T-helper 1 cell treated with Interleukin-12 subunit alpha and Interleukin-12 subunit beta and Interleukin-4 antibody, amounts not matched to agents 30 μg/mL and 1 μg/mL, for 36 hours (primary cell): Measurements from ENCODE around the gene NFKB1.

Experiments used
- H3K27ac Mint-ChIP-seq: one replicate; pipeline ENCODE4 v1.8.0; 2021; ENCODE audit warnings: mild to moderate bottlenecking, mixed read lengths
- H3K27me3 Mint-ChIP-seq: one replicate; pipeline ENCODE4 v1.8.0; 2021; ENCODE audit warnings: low read depth, mixed read lengths
- H3K36me3 Mint-ChIP-seq: one replicate; pipeline ENCODE4 v1.8.0; 2021; ENCODE audit warnings: low read depth, mixed read lengths
- H3K4me1 Mint-ChIP-seq: one replicate; pipeline ENCODE4 v1.8.0; 2021; ENCODE audit warnings: low read depth, mixed read lengths
- H3K4me3 Mint-ChIP-seq: one replicate; pipeline ENCODE4 v1.8.0; 2021; ENCODE audit warnings: mild to moderate bottlenecking, moderate library complexity, mixed read lengths
- H3K9me3 Mint-ChIP-seq: one replicate; pipeline ENCODE4 v1.8.0; 2021; ENCODE audit warnings: mixed read lengths

Gene NFKB1

DNA sequence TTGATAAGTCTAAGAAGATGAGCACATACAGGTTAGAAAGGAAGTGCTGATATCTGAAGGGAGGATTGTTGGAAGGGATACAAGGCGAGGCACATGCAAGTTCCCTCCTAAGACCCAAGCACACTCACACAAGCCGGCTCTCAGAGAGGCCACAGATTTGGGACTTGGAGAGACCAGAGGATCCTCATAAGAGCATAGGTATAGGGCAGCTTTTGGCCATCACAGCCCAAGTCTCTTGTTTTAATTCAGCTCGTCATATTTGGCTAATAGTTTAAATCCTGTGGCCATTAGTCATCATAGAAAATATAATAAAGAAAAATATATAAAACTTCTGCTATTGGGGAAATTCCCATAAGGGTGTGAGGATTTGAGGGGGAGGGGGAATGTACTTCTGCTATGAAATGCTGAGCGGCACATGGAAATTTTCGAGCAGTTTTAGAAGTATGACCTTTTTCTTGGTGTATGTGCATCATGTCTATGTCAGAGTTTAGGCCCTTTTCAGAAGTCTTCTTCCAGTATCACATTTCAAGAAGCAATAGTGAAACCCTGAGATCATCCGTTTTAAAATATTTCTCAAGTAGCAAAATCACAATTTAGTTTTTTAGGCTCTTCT, 97.7 kb downstream of the NFKB1 start:
- Mint-ChIP-seq H3K36me3 (peaks cover 79% of the 10 kb centered on the region), H3K4me1 (peaks cover 66% of the 10 kb centered on the region), H3K4me3 (peak overlapping the region; percentile 52)

DNA sequence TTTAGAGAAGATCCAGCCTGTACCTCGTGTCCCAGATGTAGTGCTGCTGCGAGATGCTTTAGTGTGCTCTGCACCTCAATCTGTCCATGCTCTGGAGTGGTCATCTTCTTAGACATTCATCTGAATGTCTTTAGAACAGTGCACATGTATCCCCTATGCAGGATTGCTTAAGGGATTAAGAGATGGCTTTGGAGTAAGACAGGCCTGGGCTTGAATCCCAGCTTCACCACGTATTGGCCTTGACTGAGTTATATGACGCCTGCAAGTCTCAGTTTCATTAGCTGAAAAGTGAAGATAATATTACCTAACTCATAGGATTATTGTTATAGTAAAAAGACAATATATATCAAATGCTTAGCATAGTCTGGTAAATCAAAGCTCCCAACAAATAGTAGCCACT, 98.3 kb downstream of the NFKB1 start:
- H3K27me3 Mint-ChIP-seq, result no peaks in the 10 kb centered on the region
- peaks cover 3% of the 10 kb centered on the region for H3K9me3 Mint-ChIP-seq
- H3K4me3 Mint-ChIP-seq, result peak overlapping the region; percentile 48
- H3K4me1 Mint-ChIP-seq, result peaks cover 63% of the 10 kb centered on the region
- peaks cover 76% of the 10 kb centered on the region for H3K36me3 Mint-ChIP-seq
- H3K27ac Mint-ChIP-seq, result peak overlapping the region; percentile 87

More for the DNA sequence above, 97.7 kb downstream of the NFKB1 start:
- Mint-ChIP-seq H3K27me3 (no peaks in the 10 kb centered on the region), H3K9me3 (peaks cover 3% of the 10 kb centered on the region), H3K27ac (peak overlapping the region; percentile 87)

DNA sequence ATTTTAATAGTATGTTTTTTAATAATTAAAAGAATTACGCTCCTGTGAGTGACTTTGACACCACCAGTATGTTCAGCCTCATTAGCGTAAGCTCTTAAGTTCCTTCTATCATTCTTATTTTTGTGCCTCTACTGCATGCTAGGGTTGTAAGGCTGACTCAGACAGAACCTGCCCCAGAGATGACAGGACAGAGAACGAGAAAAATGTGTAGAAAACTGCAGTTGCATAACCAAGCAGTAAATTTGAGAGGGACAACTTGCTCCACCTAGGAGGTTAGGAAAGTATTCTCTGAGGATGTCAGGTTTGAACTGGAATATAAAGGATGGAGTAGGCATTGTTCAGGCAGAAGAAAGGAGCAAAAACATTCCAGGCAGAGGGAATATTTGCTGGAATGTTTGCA, 98.7 kb downstream of the NFKB1 start:
- peaks cover 64% of the 10 kb centered on the region for H3K4me1 Mint-ChIP-seq
- H3K27ac Mint-ChIP-seq, result peak overlapping the region; percentile 76
- H3K4me3 Mint-ChIP-seq, result no peak overlapping the region
- peaks cover 3% of the 10 kb centered on the region for H3K9me3 Mint-ChIP-seq
- H3K36me3 Mint-ChIP-seq, result peaks cover 76% of the 10 kb centered on the region
- no peaks in the 10 kb centered on the region for H3K27me3 Mint-ChIP-seq

DNA sequence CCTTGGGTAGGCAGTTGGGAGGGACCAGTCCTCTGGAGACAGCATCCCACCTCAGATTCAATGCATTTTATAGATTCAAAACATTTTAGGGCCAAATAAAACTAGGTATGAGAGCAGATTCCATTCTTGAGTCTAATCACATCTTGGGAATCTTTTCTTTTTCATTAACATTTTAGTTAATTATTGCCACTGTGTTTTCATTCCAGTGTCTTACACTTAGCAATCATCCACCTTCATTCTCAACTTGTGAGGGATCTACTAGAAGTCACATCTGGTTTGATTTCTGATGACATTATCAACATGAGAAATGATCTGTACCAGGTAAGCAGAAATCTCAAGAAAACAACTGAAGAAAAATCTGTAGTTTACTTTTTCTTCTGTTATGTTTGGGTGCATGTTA, 99.5 kb downstream of the NFKB1 start:
- Mint-ChIP-seq H3K27ac (peak overlapping the region; percentile 8), H3K4me3 (no peak overlapping the region), H3K36me3 (peaks cover 78% of the 10 kb centered on the region), H3K27me3 (no peaks in the 10 kb centered on the region), H3K9me3 (peaks cover 3% of the 10 kb centered on the region), H3K4me1 (peaks cover 66% of the 10 kb centered on the region)

DNA sequence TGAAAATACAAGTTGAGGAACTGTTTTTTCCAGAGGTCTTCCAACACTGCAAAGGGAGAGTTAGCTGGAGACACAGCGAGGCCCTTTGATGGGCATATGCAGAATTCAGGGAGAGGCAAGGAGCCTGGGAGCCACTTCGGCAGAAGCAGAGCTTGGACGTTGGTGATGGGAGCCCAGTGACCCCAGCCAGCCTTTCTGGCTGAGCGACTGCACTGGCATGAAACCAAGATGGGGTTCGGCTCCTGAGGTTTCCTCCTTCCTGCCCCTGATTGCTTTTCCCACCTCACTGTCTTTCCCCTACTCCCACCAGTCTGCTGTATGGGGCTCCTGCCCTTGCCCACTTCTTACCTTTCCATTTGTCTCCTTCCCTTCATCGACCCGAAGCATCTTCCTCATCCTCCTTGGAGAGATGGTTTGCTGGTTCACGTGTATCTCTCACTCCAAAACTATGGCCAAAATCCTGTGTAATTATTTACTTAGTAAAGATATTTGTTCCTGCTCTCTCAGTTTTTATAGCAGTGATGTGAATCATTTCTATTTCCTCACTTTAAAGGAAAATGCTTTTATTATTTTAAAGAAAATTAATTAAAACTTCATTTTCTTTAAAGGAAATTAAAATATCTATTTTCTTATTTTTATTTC, 100.5 kb downstream of the NFKB1 start:
- Mint-ChIP-seq H3K27ac (no peak overlapping the region), H3K36me3 (peaks cover 75% of the 10 kb centered on the region), H3K27me3 (no peaks in the 10 kb centered on the region), H3K9me3 (peaks cover 3% of the 10 kb centered on the region), H3K4me1 (peaks cover 57% of the 10 kb centered on the region), H3K4me3 (no peak overlapping the region)

DNA sequence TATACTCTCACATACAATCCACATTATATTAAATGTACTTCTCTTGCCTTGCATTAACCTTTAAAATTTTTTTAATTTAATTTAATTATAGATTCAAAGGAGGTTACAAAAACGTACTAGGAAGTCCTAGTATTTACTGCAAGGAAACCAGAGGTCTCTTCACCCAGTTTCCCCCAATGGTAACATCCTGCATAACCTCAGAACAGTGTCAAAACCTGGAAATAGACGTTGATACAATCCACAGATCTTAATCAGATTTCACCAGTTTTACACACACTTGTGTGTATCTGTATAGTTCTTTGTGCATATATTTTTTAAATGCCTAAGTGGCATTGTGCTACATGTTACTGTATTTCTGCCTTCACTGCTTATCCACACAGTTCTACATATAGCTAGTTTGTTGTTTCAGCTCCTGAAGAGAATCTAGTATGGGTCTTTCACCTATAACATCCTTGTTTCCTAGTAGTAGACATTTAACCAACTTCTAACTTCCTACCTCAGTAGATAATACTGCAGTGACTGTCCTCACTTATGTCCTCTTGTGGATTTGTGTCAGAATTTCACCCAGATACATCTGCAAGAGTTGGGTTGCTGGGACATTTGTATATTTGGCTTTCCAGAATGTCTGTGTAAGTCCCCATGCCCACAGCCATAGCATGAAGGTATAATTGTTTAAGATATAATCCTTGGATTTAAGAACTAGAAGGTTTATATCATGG, 103.2 kb downstream of the NFKB1 start:
- no peaks in the 10 kb centered on the region for H3K27me3 Mint-ChIP-seq
- H3K36me3 Mint-ChIP-seq, result peaks cover 78% of the 10 kb centered on the region
- peak overlapping the region; percentile 67 for H3K27ac Mint-ChIP-seq
- H3K4me3 Mint-ChIP-seq, result no peak overlapping the region
- peaks cover 3% of the 10 kb centered on the region for H3K9me3 Mint-ChIP-seq
- peaks cover 54% of the 10 kb centered on the region for H3K4me1 Mint-ChIP-seq

DNA sequence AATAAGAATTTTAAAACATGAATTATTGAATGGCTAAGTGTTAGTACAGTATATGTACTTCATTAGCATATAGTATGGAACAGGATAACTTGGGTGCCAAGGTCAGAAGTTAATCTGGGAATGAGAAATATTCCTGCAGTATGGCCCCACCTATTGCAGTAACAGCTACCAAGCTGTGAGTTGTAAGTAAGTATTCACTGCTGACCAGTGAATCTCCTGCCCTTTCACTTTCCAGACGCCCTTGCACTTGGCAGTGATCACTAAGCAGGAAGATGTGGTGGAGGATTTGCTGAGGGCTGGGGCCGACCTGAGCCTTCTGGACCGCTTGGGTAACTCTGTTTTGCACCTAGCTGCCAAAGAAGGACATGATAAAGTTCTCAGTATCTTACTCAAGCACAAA, 105.1 kb downstream of the NFKB1 start:
- peaks cover 3% of the 10 kb centered on the region for H3K9me3 Mint-ChIP-seq
- H3K4me3 Mint-ChIP-seq, result no peak overlapping the region
- no peaks in the 10 kb centered on the region for H3K27me3 Mint-ChIP-seq
- peaks cover 58% of the 10 kb centered on the region for H3K4me1 Mint-ChIP-seq
- H3K36me3 Mint-ChIP-seq, result peaks cover 81% of the 10 kb centered on the region
- H3K27ac Mint-ChIP-seq, result no peak overlapping the region

DNA sequence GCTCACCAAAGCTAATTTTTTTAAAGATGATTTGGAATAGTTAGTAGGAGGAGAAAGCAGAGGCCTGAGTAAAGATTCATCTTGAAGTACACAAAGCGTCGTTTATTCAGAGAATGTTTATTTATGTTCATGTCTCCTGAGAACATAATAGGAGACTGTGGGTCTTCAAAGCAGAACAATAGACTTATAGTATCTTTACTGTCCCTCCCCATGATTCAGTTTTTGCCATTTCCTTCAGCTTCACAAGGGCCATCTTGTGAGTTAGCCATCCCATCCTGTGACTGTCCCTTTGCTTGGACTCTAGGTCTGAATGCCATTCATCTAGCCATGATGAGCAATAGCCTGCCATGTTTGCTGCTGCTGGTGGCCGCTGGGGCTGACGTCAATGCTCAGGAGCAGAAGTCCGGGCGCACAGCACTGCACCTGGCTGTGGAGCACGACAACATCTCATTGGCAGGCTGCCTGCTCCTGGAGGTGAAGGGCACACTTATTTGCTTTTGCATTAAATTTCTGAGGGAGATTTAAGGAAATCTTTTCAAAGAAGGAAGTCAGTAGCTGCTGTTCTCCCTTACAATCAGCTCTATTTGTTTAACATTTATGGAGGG, 105.8 kb downstream of the NFKB1 start:
- Mint-ChIP-seq H3K4me1 (peaks cover 62% of the 10 kb centered on the region), H3K9me3 (peaks cover 3% of the 10 kb centered on the region), H3K4me3 (no peak overlapping the region), H3K36me3 (peaks cover 82% of the 10 kb centered on the region), H3K27me3 (no peaks in the 10 kb centered on the region), H3K27ac (peak overlapping the region; percentile 36)

DNA sequence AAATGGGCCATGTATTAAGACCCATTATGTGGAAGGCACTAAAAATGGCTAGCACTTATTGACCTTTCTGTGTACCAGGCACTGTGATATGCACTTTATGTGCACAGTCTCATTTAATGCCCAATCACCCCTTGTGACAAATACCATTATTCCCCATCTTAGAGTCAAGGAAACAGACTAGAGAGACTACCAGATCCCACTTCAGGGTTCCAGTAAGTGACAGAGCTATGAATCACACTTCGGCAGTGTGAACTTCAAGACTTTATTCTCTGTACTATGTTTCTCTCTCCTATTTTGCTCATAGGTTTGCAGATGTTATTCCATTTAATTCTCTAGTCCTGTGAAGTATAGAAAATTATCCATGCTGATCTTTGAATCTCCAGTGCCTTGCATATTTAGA, 107.0 kb downstream of the NFKB1 start:
- H3K4me1 Mint-ChIP-seq, result peaks cover 70% of the 10 kb centered on the region
- no peak overlapping the region for H3K4me3 Mint-ChIP-seq
- H3K36me3 Mint-ChIP-seq, result peaks cover 89% of the 10 kb centered on the region
- H3K9me3 Mint-ChIP-seq, result peaks cover 3% of the 10 kb centered on the region
- H3K27me3 Mint-ChIP-seq, result no peaks in the 10 kb centered on the region
- H3K27ac Mint-ChIP-seq, result no peak overlapping the region

DNA sequence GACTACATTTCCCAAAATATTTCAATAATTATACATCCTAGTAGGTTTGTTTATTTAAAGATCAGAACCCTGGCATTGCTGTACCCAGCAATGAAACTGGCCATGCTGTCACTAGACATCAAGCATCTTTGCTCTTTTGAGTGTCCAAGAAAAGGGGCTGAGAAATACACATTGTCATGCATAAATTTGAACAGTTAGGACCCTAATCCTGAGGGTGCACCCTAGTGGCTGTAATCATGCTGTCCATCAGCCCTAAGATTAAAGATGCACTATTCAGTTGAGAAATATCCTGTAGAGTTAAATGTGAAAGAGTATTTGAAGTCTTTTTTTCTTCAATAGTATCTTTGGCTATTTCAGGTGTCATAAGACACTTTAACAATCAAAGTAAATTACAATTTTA, 108.8 kb downstream of the NFKB1 start:
- Mint-ChIP-seq H3K4me1 (peaks cover 74% of the 10 kb centered on the region), H3K27me3 (no peaks in the 10 kb centered on the region), H3K36me3 (peaks cover 92% of the 10 kb centered on the region), H3K4me3 (no peak overlapping the region), H3K27ac (peak overlapping the region; percentile 65), H3K9me3 (no peaks in the 10 kb centered on the region)

DNA sequence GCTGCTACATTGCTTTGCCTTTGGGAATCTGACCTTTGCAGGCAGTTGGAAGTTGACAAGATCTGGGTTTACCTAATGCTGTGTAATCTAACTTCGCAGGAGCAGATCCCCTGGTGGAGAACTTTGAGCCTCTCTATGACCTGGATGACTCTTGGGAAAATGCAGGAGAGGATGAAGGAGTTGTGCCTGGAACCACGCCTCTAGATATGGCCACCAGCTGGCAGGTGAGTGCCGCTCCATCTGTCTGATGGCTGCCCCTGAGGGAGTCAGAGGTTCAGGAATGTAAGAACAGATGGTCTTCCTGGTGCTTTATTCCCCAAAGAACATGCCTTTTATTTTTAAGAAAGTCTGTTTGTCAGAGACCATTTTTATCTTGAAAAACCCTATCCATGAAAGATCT, 109.3 kb downstream of the NFKB1 start:
- Mint-ChIP-seq H3K27ac (peak overlapping the region; percentile 98), H3K36me3 (peaks cover 92% of the 10 kb centered on the region), H3K9me3 (no peaks in the 10 kb centered on the region), H3K4me3 (no peak overlapping the region), H3K27me3 (no peaks in the 10 kb centered on the region), H3K4me1 (peaks cover 73% of the 10 kb centered on the region)

DNA sequence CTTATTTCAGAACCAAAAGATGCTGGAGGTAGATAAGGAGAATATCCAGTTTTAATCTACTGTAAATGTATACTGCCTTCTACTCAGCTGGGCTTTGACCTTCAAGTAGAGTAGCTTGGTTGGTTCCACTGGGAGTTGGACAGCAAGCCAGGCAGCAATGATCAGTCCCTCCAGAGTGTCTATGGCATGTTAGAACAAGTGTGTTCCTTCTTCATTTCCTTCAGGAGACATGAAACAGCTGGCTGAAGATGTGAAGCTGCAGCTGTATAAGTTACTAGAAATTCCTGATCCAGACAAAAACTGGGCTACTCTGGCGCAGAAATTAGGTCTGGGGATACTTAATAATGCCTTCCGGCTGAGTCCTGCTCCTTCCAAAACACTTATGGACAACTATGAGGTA, 111.1 kb downstream of the NFKB1 start:
- Mint-ChIP-seq H3K4me1 (peaks cover 78% of the 10 kb centered on the region), H3K4me3 (peak overlapping the region; percentile 87), H3K9me3 (no peaks in the 10 kb centered on the region), H3K27me3 (no peaks in the 10 kb centered on the region), H3K27ac (peak overlapping the region; percentile 98), H3K36me3 (peaks cover 94% of the 10 kb centered on the region)

DNA sequence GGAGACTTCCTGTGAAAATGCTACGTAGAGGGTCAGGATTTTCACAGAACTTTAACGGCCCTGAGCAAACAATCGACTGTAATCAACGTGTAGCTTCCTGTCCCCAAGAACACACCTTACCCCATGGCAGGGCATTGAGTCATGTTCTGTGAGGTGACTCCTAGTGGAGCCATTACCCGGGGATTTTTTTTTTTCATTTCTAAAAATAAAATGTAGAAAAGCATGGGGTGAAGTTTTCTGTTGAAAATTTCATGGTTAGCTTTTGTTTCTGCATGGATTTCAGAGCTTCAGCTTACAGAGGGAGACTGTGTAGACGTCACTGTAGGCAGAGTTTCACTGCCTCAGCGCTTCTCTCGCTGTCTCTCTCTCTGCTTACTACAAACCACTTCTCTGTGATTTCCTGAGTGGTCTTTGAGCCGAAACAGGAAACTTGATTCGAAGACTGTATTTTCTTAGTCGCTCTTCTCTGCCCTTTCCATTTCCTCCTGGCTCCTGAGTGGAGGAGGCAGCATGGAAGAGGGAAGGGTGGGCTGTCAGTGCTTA, 111.7 kb downstream of the NFKB1 start:
- H3K36me3 Mint-ChIP-seq, result peaks cover 91% of the 10 kb centered on the region
- peak overlapping the region; percentile 98 for H3K27ac Mint-ChIP-seq
- no peaks in the 10 kb centered on the region for H3K27me3 Mint-ChIP-seq
- H3K9me3 Mint-ChIP-seq, result no peaks in the 10 kb centered on the region
- peaks cover 75% of the 10 kb centered on the region for H3K4me1 Mint-ChIP-seq
- peak overlapping the region; percentile 87 for H3K4me3 Mint-ChIP-seq

DNA sequence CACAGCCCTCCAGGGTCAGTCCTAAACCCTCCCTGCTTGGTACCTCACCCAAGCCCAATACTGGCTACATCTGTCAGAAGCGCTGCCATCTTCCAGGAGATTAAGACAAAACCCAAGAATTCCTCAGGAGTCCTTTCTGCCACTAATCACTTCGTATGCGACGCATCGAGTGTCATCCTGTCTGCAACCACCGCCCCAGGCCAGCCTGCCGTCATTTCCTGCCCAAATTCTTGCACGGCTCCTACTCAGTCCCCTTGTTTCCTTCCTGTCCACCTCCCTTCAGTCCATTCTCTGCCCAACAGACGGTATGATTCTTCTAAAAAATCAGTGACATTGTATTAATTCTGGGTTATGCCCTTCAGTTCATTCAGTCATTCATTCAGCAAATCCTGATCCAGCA, 113.6 kb downstream of the NFKB1 start:
- peaks cover 80% of the 10 kb centered on the region for H3K36me3 Mint-ChIP-seq

More for the DNA sequence above, 113.6 kb downstream of the NFKB1 start:
- H3K27ac Mint-ChIP-seq, result peak overlapping the region; percentile 98
- H3K27me3 Mint-ChIP-seq, result no peaks in the 10 kb centered on the region
- H3K4me3 Mint-ChIP-seq, result peak overlapping the region; percentile 87
- H3K9me3 Mint-ChIP-seq, result no peaks in the 10 kb centered on the region
- H3K4me1 Mint-ChIP-seq, result peaks cover 75% of the 10 kb centered on the region
